Stimulated activated CD4-positive, alpha-beta T cell treated with anti-CD3 and anti-CD28 coated beads, Interleukin-15, amount 100 ng/mL, for 1 hour (primary cell): Measurements from ENCODE around the gene ERC2.

ENCODE experiments used
- DNase-seq, 2 donors: peaks; one replicate each; pipeline ENCODE4 v3.0.0-alpha.2; 2020; ENCODE audit warnings: low read depth in 1 of 2, low spot score in 1 of 2

Gene ERC2

DNA sequence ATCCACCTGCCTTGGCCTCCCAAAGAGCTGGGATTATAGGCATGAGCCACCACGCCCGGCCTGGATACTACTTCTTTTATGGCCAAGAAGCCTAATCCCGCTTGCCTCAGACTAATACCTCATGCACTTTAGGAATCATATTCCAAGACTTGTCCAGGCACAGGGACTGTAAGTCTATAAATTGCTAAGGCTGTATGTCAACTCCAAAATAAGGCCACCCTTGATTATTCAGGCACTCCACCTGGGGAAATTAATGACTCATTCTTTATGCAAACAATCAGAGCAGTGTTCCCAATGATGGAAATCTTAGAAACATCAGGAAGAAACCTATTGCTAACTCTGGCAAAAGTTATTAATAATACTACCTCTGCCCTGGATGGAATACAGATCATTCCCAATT, 98.4 kb downstream of the ERC2 start:
- no peak for DNase-seq

DNA sequence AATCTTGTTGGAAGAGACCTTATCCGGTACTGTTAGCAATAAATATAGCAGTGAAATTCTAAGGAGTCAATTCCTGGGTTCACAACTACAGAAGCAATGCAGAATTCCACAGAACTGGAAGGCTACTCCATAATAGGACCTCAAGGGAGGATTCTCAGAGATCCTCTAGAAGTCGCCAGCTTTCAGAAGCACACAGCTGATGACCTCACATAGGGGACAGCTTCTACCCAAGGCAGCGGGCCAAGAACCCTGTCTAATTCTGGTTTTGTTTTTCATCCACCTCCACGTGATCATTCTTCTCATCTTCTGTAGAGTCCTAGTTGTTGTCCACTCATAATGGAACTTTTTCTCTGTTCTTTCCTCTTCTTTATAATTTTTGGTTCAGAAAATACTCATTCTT, 99.4 kb downstream of the ERC2 start:
- DNase-seq: no peak

DNA sequence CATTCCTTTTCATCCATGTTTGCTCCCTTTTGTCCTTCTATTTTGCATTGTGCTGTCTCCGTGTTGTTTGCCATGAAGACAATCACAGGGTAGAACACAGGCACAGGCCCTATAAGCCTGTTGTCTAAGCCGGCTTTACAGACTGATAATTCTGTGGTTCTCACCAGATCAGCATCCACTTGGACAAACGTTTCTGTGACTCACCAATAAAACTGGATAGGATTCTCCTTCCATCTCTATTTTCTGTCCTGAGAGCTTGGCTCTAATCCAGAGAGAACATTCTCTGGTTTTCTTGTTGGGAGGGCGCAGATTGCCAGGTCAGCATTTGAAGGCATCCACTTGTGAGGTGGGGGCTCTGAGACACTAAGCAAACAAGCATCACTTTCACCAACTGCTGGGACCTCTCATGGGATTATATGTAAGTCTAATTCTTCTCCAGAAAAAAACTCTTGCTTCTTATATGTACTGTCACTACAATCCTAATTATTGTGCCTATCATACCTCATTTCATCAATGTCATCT, 101.6 kb downstream of the ERC2 start:
- no peak for DNase-seq

- DNase-seq: no peak
These were observed 102.2 kb downstream of the ERC2 start for GRCh38 chr3:56365905-56366640.

GRCh38 chr3:56364665-56365064, 103.6 kb downstream of the ERC2 start:
- no peak for DNase-seq

DNA sequence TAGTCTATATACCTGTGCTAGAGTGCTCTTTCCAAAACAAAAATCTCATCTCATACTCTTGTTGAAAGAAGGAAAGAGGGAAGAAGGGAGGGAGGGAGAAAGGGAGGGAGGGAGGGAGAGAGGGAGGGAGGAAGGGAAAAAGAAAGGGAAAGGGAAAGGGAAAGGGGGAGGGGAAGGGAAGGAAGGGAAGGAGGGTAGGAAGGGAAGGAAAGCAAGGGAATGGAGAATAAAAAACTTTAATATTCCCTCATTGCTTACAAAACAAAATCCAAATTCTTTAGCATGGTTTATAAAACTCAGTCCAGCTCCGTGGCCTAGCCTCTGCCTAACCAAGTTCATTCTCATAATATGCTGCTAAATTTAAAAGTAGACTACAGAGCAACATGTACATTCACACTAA, 104.5 kb downstream of the ERC2 start:
- no peak for DNase-seq

- DNase-seq: no peak
These were observed 106.5 kb downstream of the ERC2 start for GRCh38 chr3:56361731-56362130.

DNA sequence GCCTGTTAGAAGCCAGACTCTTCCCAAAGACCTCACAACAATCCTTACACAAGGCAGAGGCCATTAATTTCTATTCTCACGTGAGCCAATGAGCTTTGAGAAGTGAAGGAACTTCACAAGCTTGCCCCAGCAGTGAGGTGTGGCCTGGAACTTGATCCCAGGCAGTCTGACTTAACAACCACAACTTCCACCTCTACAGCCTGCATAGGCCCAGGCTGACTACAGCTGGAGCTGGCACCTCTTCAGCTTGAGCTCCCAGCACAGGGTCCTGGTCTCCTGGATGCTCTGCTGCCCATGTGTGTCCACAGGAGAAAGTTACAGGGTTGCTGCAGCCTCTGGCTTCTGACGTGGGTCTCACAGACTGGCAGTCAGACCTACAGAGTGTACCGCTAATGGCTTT, 111.0 kb downstream of the ERC2 start:
- DNase-seq: no peak

DNA sequence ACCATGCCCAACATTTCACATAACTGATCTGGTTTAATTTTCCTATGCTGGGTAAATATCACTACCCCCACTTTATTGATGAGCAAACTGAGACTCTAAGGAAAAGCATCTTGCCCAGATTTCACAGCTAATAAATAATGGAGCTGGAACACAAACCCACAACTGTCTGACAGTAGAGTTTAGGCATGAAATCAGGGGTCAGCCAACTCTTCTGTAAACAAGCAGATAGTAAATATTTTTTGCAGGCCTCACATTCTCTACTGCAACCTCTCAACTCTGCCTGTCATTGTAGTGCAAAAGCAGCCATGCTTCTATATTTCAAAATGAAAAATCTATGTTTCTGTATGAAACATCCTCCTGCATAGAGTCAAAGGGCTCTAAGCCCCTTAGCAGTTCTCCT, 111.5 kb downstream of the ERC2 start:
- DNase-seq: no peak

DNA sequence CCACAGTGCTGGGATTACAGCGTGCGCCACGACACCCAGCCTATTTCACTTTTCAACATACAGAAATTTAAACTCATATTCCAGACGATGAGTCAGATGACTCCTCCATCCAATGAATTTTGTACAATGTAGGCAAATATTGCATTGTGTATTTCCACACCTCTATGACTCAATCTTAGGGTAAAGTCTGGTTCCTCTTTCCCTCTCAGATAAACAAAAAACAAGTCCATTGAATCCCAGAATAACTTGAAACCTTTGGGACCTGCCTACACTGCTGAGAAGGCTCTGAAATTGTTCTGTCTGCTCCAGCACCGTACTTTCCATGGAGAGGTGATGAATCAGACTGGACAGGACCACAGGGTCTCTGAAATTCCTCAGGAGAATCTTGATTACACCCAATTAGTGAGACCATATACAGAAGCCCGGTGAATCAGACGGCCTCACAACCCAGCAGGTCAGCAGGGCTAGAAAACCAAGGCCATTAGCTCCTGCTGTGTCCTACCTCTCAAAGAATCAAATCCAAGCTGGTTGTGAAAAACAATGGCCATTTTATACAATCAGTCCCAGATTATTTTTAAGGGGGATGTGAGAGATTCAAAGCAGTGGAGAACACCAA, 112.6 kb downstream of the ERC2 start:
- DNase-seq: no peak

DNA sequence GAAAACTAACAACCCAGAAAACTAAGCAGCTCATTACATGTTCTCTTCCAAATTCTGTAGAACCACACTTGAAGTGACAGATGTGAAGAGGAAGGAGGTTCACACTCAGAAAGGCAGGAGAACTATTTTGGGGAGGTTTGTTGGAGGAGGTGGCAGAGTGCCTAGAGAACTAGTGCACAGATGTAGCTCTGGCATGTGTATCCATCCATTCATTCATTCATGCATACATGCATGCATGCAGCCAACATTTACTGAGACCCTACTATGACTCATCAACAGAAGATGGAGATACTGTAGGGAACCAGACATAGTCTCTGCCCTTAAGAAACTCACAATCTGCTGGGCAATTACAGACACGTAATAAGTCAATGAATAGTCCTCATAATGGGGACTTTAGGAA, 116.7 kb downstream of the ERC2 start:
- no peak for DNase-seq

DNA sequence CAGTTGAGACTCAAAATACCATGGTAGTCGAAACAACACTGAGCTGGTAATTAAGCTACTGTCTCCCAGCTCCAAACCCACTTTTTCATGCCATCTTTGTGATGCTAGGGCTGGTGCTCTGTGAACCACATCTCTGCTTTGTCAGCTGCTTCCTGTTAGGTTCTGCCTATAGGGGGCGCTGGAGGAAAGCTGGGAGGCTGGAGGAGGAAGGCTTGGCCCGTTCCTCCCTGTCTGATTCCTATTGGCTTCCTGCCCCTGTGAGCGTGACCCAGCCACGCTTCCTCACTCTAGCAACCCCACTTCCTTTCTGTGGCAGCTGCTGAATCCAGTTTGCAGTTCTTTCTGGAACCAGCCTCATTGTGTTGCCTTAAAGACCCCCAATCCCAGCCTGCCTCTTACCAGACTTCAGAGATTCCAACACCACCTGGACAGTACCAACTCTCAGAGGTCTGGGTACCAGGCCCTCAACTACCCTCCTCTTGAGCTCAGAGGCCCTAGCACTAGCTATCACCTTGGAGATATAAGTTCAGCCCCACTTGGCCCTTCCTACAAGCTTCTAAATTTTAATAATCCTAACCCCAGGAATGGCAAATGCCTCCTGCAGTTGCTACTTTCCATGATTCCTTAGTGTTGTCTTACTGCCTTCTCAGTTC, 120.9 kb downstream of the ERC2 start:
- DNase-seq: no peak

DNA sequence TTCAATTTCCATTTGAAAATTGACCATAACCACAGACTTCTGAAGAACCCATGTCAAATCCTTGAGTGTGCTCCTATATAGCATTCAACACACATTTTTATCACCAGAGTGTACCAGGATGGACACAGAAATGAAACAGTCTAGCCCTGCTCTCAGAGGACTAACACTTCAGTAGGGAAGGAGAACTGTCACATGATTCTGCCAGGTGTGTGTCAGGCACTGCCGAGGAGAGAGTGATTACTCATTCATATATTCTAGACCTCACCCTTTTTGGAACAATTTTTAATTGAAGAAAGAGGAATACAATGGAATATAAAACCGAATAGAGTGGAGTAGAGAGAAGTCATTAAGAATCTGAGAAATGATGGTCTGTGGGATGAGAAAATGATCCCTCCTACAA, 125.8 kb downstream of the ERC2 start:
- DNase-seq: no peak

DNA sequence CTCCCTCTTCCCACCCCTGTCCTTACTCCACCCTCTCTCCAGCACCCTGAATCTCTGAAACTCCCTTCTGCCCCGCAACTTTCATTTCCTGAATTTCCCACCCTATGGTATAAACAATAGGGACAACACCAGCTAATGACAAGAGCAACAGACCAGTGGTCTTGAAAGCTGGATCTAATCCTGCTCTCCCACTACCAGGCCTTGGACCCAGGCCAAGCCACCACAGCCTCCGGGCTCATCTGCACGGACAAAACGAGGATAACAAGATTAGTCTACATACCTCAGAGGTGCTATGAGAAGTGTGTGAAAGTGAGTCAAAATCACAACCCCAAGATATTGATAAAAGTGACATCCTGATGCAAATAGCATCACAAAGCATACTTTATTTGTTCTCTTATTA, 128.6 kb downstream of the ERC2 start:
- no peak for DNase-seq

- no peak for DNase-seq
These were observed 129.0 kb downstream of the ERC2 start for GRCh38 chr3:56339244-56339643.

GRCh38 chr3:56336023-56336422, 132.2 kb downstream of the ERC2 start:
- DNase-seq: no peak

- no peak for DNase-seq
These were observed 143.8 kb downstream of the ERC2 start for GRCh38 chr3:56324473-56324872.

DNA sequence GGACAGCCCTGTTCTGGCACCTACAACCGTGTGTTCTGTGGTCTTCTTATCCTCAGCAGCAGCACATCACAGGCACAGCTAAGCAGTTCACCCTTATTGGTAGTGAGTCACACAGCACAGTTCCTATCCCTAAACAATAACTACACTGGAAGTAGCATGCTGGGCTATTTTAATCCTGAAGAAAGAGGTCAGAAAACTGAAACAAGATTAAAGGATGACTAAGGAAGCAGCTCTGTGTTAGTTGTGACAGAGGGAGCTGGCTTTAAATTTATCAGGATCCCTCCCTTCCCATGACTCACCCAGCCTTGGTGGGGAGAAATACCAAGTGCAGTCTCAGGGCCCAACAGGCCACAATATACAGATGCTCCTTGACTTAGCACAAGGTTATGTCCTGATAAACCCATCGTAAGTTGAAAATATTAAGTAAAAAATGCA, 144.3 kb downstream of the ERC2 start:
- DNase-seq: no peak

DNA sequence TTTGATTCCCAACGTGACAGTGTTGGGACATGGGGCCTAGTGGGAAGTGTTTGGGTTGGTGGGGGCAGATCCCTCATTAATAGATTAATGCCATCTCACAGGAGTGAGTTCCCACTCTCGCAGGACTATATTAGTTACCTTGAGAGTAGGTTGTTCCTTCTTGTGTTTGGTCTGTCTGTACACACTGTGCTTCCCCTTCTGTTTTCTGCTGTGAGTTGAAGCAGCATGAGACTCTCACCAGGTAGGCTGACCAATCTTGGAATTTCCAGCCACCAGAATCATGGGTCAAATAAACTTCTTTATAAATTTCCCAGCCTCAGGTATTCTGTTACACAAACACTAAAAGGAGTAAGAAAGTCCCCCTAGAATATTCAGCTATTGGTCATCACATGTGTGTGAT, 145.4 kb downstream of the ERC2 start:
- no peak for DNase-seq

- DNase-seq: no peak
These were observed 146.4 kb downstream of the ERC2 start for GRCh38 chr3:56321892-56322291.

DNA sequence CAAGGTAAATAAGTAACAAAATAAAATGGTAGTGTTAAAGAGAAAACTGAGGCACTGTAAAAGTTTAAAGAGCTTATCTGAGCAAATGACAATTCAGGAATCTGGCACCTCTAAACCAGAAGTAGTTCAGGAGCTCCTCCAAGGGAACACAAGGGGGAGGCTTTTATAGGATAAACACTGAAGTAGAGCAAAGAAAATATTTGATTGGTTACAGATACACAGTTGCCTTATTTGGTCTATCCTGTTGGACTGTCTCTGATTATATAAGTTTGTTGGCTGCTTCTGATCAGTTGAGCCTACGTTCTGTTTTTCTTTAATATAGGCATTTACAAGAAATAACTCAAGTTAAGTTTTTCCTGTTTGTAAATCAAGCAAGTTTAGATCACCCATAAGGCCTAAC, 146.9 kb downstream of the ERC2 start:
- DNase-seq: no peak

DNA sequence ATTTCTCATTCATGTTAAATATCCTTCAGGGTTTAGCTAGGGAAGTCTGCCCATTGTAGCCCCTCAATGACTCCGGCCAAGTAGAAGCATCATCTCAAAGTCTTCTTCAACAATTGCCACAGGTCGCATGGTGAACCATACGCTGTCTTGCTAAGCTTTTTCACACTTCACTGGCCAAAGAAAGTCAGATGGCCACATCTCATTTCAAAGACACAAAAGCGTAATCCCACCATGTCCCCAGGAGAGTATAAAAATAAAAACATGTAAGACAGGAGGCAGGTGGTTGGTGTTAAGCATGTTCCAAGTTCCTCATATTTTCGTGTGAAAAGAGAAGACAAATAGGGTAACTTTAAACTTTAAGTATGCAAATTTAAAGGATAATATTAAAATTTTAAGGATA, 147.4 kb downstream of the ERC2 start:
- no peak for DNase-seq
